ENCODE results near the gene TXNDC16. TPM values are rescaled to one million over a fixed set of nuclear protein-coding genes. Genes with fewer than 3 reads are reported as not detected.

TXNDC16 gene
- total and polyA plus RNA-seq, 5 donors from 2014 or later, result 4.3 to 19.5 (median 5.1) TPM

- peaks cover 9% of the 10 kb centered on the region for H3K36me3 ChIP-seq (ENCODE audit: control insufficient read depth, insufficient read depth, low read length)
- H3K4me1 ChIP-seq (ENCODE audit: control insufficient read depth, insufficient read depth, low read length, poor library complexity, severe bottlenecking), result no peaks in the 10 kb centered on the region
- peaks cover 73% of the 10 kb centered on the region for H3K36me3 Mint-ChIP-seq
- H3K9me3 ChIP-seq (ENCODE audit: control insufficient read depth in 2 of 2, low read length in 2 of 2), result peaks cover 0 to 5% of the 10 kb centered on the region in 2 experiments
- H3K27me3 Mint-ChIP-seq, result no peaks in the 10 kb centered on the region
- ATAC-seq (ENCODE audit: low read depth in 2 of 2) (no peak), DNase-seq (no peak)
- peaks cover 1 to 25% (median 8%) of the 10 kb centered on the region in 7 donors for H3K9me3 Mint-ChIP-seq
- H3K4me1 Mint-ChIP-seq, result peaks cover 10 to 25% (median 19%) of the 10 kb centered on the region in 4 donors
- no peak overlapping the region for H3K27ac ChIP-seq (ENCODE audit: insufficient read depth, low read length, poor library complexity, severe bottlenecking)
- no peak overlapping the region for H3K4me3 ChIP-seq (ENCODE audit: low read depth, low read length)
- no peaks in the 10 kb centered on the region for H3K27me3 ChIP-seq (ENCODE audit: control insufficient read depth, insufficient read depth, low read length)
- H3K4me3 Mint-ChIP-seq, result no peak overlapping the region
- no peak overlapping the region for H3K27ac Mint-ChIP-seq
Observed at GRCh38 chr14:52447236-52447635, 105.1 kb downstream of the TXNDC16 start.

- Mint-ChIP-seq H3K27ac (no peak overlapping the region), H3K4me1 (peaks cover 10 to 25% (median 19%) of the 10 kb centered on the region in 4 donors)
Observed at GRCh38 chr14:52446355-52446754, 106.0 kb downstream of the TXNDC16 start.

GRCh38 chr14:52443506-52443905 lies 108.8 kb downstream of the TXNDC16 start:
- Histone ChIP-seq H3K4me1 (ENCODE audit: control insufficient read depth, insufficient read depth, low read length, poor library complexity, severe bottlenecking) (no peaks in the 10 kb centered on the region), H3K9me3 (ENCODE audit: control insufficient read depth in 2 of 2, low read length in 2 of 2) (no peaks in the 10 kb centered on the region), H3K27me3 (ENCODE audit: control insufficient read depth, insufficient read depth, low read length) (no peaks in the 10 kb centered on the region), H3K36me3 (ENCODE audit: control insufficient read depth, insufficient read depth, low read length) (peaks cover 17% of the 10 kb centered on the region), H3K4me3 (ENCODE audit: low read depth, low read length) (no peak overlapping the region), H3K27ac (ENCODE audit: insufficient read depth, low read length, poor library complexity, severe bottlenecking) (no peak overlapping the region)
- DNase-seq (no peak), ATAC-seq (ENCODE audit: low read depth in 2 of 2) (no peak)
- peaks cover 39% of the 10 kb centered on the region for H3K36me3 Mint-ChIP-seq
- H3K27ac Mint-ChIP-seq, result no peak overlapping the region
- no peaks in the 10 kb centered on the region for H3K27me3 Mint-ChIP-seq
- H3K4me1 Mint-ChIP-seq, result peaks cover 2 to 16% (median 14%) of the 10 kb centered on the region in 4 donors
- H3K4me3 Mint-ChIP-seq, result peak overlapping the region in 1 of 4 donors; percentile 85
- peaks cover 0 to 4% (median 2%) of the 10 kb centered on the region in 7 donors for H3K9me3 Mint-ChIP-seq

More at GRCh38 chr14:52446355-52446754, 106.0 kb downstream of the TXNDC16 start:
- DNase-seq, result no peak
- Mint-ChIP-seq H3K27me3 (no peaks in the 10 kb centered on the region), H3K36me3 (peaks cover 64% of the 10 kb centered on the region), H3K4me3 (no peak overlapping the region), H3K9me3 (peaks cover 1 to 25% (median 8%) of the 10 kb centered on the region in 7 donors)
- no peak for ATAC-seq (ENCODE audit: low read depth in 2 of 2)
- H3K27me3 ChIP-seq (ENCODE audit: control insufficient read depth, insufficient read depth, low read length), result no peaks in the 10 kb centered on the region
- peaks cover 11% of the 10 kb centered on the region for H3K36me3 ChIP-seq (ENCODE audit: control insufficient read depth, insufficient read depth, low read length)
- H3K9me3 ChIP-seq (ENCODE audit: control insufficient read depth in 2 of 2, low read length in 2 of 2), result peaks cover 0 to 5% of the 10 kb centered on the region in 2 experiments
- H3K27ac ChIP-seq (ENCODE audit: insufficient read depth, low read length, poor library complexity, severe bottlenecking), result no peak overlapping the region
- no peaks in the 10 kb centered on the region for H3K4me1 ChIP-seq (ENCODE audit: control insufficient read depth, insufficient read depth, low read length, poor library complexity, severe bottlenecking)
- H3K4me3 ChIP-seq (ENCODE audit: low read depth, low read length), result no peak overlapping the region

GRCh38 chr14:52442602-52443001 lies 109.7 kb downstream of the TXNDC16 start:
- no peak overlapping the region for H3K27ac ChIP-seq (ENCODE audit: insufficient read depth, low read length, poor library complexity, severe bottlenecking)
- no peak for ATAC-seq (ENCODE audit: low read depth in 2 of 2)
- DNase-seq, result no peak
- H3K9me3 ChIP-seq (ENCODE audit: control insufficient read depth in 2 of 2, low read length in 2 of 2), result no peaks in the 10 kb centered on the region
- no peaks in the 10 kb centered on the region for H3K27me3 Mint-ChIP-seq
- peaks cover 17% of the 10 kb centered on the region for H3K36me3 ChIP-seq (ENCODE audit: control insufficient read depth, insufficient read depth, low read length)
- peaks cover 38% of the 10 kb centered on the region for H3K36me3 Mint-ChIP-seq
- H3K4me1 Mint-ChIP-seq, result peaks cover 6 to 15% (median 8%) of the 10 kb centered on the region in 4 donors
- H3K4me1 ChIP-seq (ENCODE audit: control insufficient read depth, insufficient read depth, low read length, poor library complexity, severe bottlenecking), result no peaks in the 10 kb centered on the region
- no peaks in the 10 kb centered on the region for H3K27me3 ChIP-seq (ENCODE audit: control insufficient read depth, insufficient read depth, low read length)
- peaks cover 0 to 2% (median 0%) of the 10 kb centered on the region in 7 donors for H3K9me3 Mint-ChIP-seq
- no peak overlapping the region for H3K4me3 ChIP-seq (ENCODE audit: low read depth, low read length)
- H3K27ac Mint-ChIP-seq, result no peak overlapping the region
- H3K4me3 Mint-ChIP-seq, result no peak overlapping the region

- peaks cover 17% of the 10 kb centered on the region for H3K36me3 ChIP-seq (ENCODE audit: control insufficient read depth, insufficient read depth, low read length)
- ATAC-seq (ENCODE audit: low read depth in 2 of 2) (no peak), DNase-seq (no peak)
- H3K27me3 Mint-ChIP-seq, result no peaks in the 10 kb centered on the region
- H3K4me1 ChIP-seq (ENCODE audit: control insufficient read depth, insufficient read depth, low read length, poor library complexity, severe bottlenecking), result no peaks in the 10 kb centered on the region
- H3K9me3 ChIP-seq (ENCODE audit: control insufficient read depth in 2 of 2, low read length in 2 of 2), result no peaks in the 10 kb centered on the region
- no peak overlapping the region for H3K27ac ChIP-seq (ENCODE audit: insufficient read depth, low read length, poor library complexity, severe bottlenecking)
- H3K27ac Mint-ChIP-seq, result no peak overlapping the region
- peaks cover 4 to 20% (median 7%) of the 10 kb centered on the region in 4 donors for H3K4me1 Mint-ChIP-seq
- no peak overlapping the region for H3K4me3 ChIP-seq (ENCODE audit: low read depth, low read length)
- peaks cover 42% of the 10 kb centered on the region for H3K36me3 Mint-ChIP-seq
- H3K9me3 Mint-ChIP-seq, result peaks cover 0 to 2% (median 0%) of the 10 kb centered on the region in 7 donors
- H3K27me3 ChIP-seq (ENCODE audit: control insufficient read depth, insufficient read depth, low read length), result no peaks in the 10 kb centered on the region
- H3K4me3 Mint-ChIP-seq, result no peak overlapping the region
Observed at GRCh38 chr14:52442166-52442565, 110.1 kb downstream of the TXNDC16 start.

GRCh38 chr14:52439476-52439875 lies 112.8 kb downstream of the TXNDC16 start:
- Mint-ChIP-seq H3K36me3 (peaks cover 45% of the 10 kb centered on the region), H3K4me3 (no peak overlapping the region), H3K27ac (no peak overlapping the region), H3K4me1 (peaks cover 5 to 22% (median 8%) of the 10 kb centered on the region in 4 donors), H3K9me3 (peaks cover 0 to 2% (median 0%) of the 10 kb centered on the region in 7 donors), H3K27me3 (no peaks in the 10 kb centered on the region)
- peaks cover 12% of the 10 kb centered on the region for H3K36me3 ChIP-seq (ENCODE audit: control insufficient read depth, insufficient read depth, low read length)
- no peaks in the 10 kb centered on the region for H3K27me3 ChIP-seq (ENCODE audit: control insufficient read depth, insufficient read depth, low read length)
- DNase-seq, result no peak
- H3K27ac ChIP-seq (ENCODE audit: insufficient read depth, low read length, poor library complexity, severe bottlenecking), result no peak overlapping the region
- no peak for ATAC-seq (ENCODE audit: low read depth in 2 of 2)
- no peak overlapping the region for H3K4me3 ChIP-seq (ENCODE audit: low read depth, low read length)
- H3K9me3 ChIP-seq (ENCODE audit: control insufficient read depth in 2 of 2, low read length in 2 of 2), result no peaks in the 10 kb centered on the region
- H3K4me1 ChIP-seq (ENCODE audit: control insufficient read depth, insufficient read depth, low read length, poor library complexity, severe bottlenecking), result no peaks in the 10 kb centered on the region

GRCh38 chr14:52434955-52435354 lies 117.3 kb downstream of the TXNDC16 start:
- Mint-ChIP-seq H3K27me3 (no peaks in the 10 kb centered on the region), H3K4me1 (peaks cover 0 to 12% (median 6%) of the 10 kb centered on the region in 4 donors), H3K36me3 (peaks cover 37% of the 10 kb centered on the region), H3K4me3 (no peak overlapping the region), H3K9me3 (no peaks in the 10 kb centered on the region), H3K27ac (no peak overlapping the region)
- no peaks in the 10 kb centered on the region for H3K4me1 ChIP-seq (ENCODE audit: control insufficient read depth, insufficient read depth, low read length, poor library complexity, severe bottlenecking)
- no peak overlapping the region for H3K4me3 ChIP-seq (ENCODE audit: low read depth, low read length)
- no peak overlapping the region for H3K27ac ChIP-seq (ENCODE audit: insufficient read depth, low read length, poor library complexity, severe bottlenecking)
- no peaks in the 10 kb centered on the region for H3K27me3 ChIP-seq (ENCODE audit: control insufficient read depth, insufficient read depth, low read length)
- H3K9me3 ChIP-seq (ENCODE audit: control insufficient read depth in 2 of 2, low read length in 2 of 2), result no peaks in the 10 kb centered on the region
- ATAC-seq (ENCODE audit: low read depth in 2 of 2) (no peak), DNase-seq (no peak)
- H3K36me3 ChIP-seq (ENCODE audit: control insufficient read depth, insufficient read depth, low read length), result peaks cover 14% of the 10 kb centered on the region

GRCh38 chr14:52430474-52430873 lies 121.8 kb downstream of the TXNDC16 start:
- Histone ChIP-seq H3K4me3 (ENCODE audit: low read depth, low read length) (no peak overlapping the region), H3K9me3 (ENCODE audit: control insufficient read depth in 2 of 2, low read length in 2 of 2) (no peaks in the 10 kb centered on the region), H3K27me3 (ENCODE audit: control insufficient read depth, insufficient read depth, low read length) (no peaks in the 10 kb centered on the region), H3K36me3 (ENCODE audit: control insufficient read depth, insufficient read depth, low read length) (peaks cover 5% of the 10 kb centered on the region), H3K27ac (ENCODE audit: insufficient read depth, low read length, poor library complexity, severe bottlenecking) (no peak overlapping the region), H3K4me1 (ENCODE audit: control insufficient read depth, insufficient read depth, low read length, poor library complexity, severe bottlenecking) (no peaks in the 10 kb centered on the region)
- no peak overlapping the region for H3K4me3 Mint-ChIP-seq
- no peaks in the 10 kb centered on the region for H3K9me3 Mint-ChIP-seq
- H3K27ac Mint-ChIP-seq, result peak overlapping the region in 1 of 3 donors; percentile 45
- peaks cover 0 to 9% (median 4%) of the 10 kb centered on the region in 4 donors for H3K4me1 Mint-ChIP-seq
- H3K36me3 Mint-ChIP-seq, result peaks cover 28% of the 10 kb centered on the region
- DNase-seq, result no peak
- H3K27me3 Mint-ChIP-seq, result no peaks in the 10 kb centered on the region
- no peak for ATAC-seq (ENCODE audit: low read depth in 2 of 2)

All from CD4-positive, CD25-positive, alpha-beta regulatory T cell (primary cell).